GM23338 (cell line): Measurements from ENCODE around the gene NTRK3. TPM values are rescaled to one million over a fixed set of nuclear protein-coding genes. Genes with fewer than 3 reads are reported as not detected.

Source experiments
- ATAC-seq: fragments of 200-7000 bp; cut with Tn5 transposase; 3 replicates; pipeline ENCODE4 v1.9.1; 2020
- DNase-seq: peaks from one replicate; pipeline ENCODE4 v3.0.0-alpha.2; 2015; ENCODE audit warnings: low spot score
- H2AFZ ChIP-seq: fragments of 200-600 bp; sonication (generic); 2 replicates; pipeline ENCODE4 v1.8.0; 2016; ENCODE audit warnings: antibody characterized with exemption, mild to moderate bottlenecking, moderate library complexity
- H3F3A ChIP-seq: fragments of 200-600 bp; sonication (generic); replicated peaks from 2 replicates; pipeline ENCODE4 v1.8.0; 2017; ENCODE audit warnings: antibody characterized with exemption, mixed run types, low read depth
- H3K27ac ChIP-seq: fragments of 200-600 bp; sonication (generic); 2 replicates; pipeline ENCODE4 v1.6.1; 2016; ENCODE audit warnings: low read depth
- H3K27me3 ChIP-seq: fragments of 200-600 bp; sonication (generic); 2 replicates; pipeline ENCODE4 v1.8.0; 2016; ENCODE audit warnings: mild to moderate bottlenecking, mixed run types, moderate library complexity; ENCODE audit not compliant: insufficient read depth
- H3K36me3 ChIP-seq: fragments of 200-600 bp; sonication (generic); 2 replicates; pipeline ENCODE4 v1.8.0; 2016; ENCODE audit warnings: mild to moderate bottlenecking; ENCODE audit not compliant: insufficient read depth
- H3K4me1 ChIP-seq: fragments of 200-600 bp; sonication (generic); 2 replicates; pipeline ENCODE4 v1.8.0; 2016; ENCODE audit warnings: mild to moderate bottlenecking, moderate library complexity; ENCODE audit not compliant: insufficient read depth
- H3K4me2 ChIP-seq: fragments of 200-600 bp; sonication (generic); 2 replicates; pipeline ENCODE4 v1.7.1; 2017; ENCODE audit warnings: mixed run types
- H3K4me3 ChIP-seq: fragments of 200-600 bp; sonication (generic); 2 replicates; pipeline ENCODE4 v1.6.1; 2016; ENCODE audit warnings: mixed run types
- H3K79me2 ChIP-seq: fragments of 200-600 bp; sonication (generic); replicated peaks from 2 replicates; pipeline ENCODE4 v1.8.0; 2017; ENCODE audit warnings: mild to moderate bottlenecking; ENCODE audit not compliant: insufficient read depth
- H3K9me2 ChIP-seq: fragments of 200-600 bp; sonication (generic); 2 replicates; pipeline ENCODE4 v1.8.0; 2017; ENCODE audit not compliant: insufficient read depth
- H4K20me1 ChIP-seq: fragments of 200-600 bp; sonication (generic); replicated peaks from 2 replicates; pipeline ENCODE4 v1.8.0; 2017; ENCODE audit warnings: mild to moderate bottlenecking; ENCODE audit not compliant: insufficient read depth
- H3K27ac Mint-ChIP-seq: 2 replicates; pipeline ENCODE4 v1.8.0; 2020; ENCODE audit warnings: inconsistent platforms, mild to moderate bottlenecking, moderate library complexity, mixed read lengths
- H3K27me3 Mint-ChIP-seq: 3 replicates; pipeline ENCODE4 v1.8.0; 2022; ENCODE audit warnings: low read depth, mild to moderate bottlenecking, moderate library complexity, mixed read lengths, inconsistent platforms; ENCODE audit not compliant: insufficient read depth, poor library complexity
- H3K36me3 Mint-ChIP-seq: 3 replicates; pipeline ENCODE4 v1.8.0; 2021; ENCODE audit warnings: low read depth, mild to moderate bottlenecking, inconsistent platforms, moderate library complexity, mixed read lengths
- H3K4me1 Mint-ChIP-seq: 3 replicates; pipeline ENCODE4 v1.8.0; 2020; ENCODE audit warnings: mild to moderate bottlenecking, inconsistent platforms, mixed read lengths
- H3K4me3 Mint-ChIP-seq: 3 replicates; pipeline ENCODE4 v1.8.0; 2021; ENCODE audit warnings: moderate library complexity, mild to moderate bottlenecking, inconsistent platforms, mixed read lengths
- H3K9me3 Mint-ChIP-seq: 3 replicates; pipeline ENCODE4 v1.8.0; 2020; ENCODE audit warnings: moderate library complexity, mild to moderate bottlenecking, inconsistent platforms, mixed read lengths
- CREB1 ChIP-seq: fragments of 250-450 bp; sonication (Bioruptor Pico); IDR thresholded peaks from 2 replicates; pipeline ENCODE4 v1.5.0; 2020; ENCODE audit warnings: low read depth, mild to moderate bottlenecking, moderate library complexity
- CTCF ChIP-seq, 2 experiments: fragments of 200-600 bp in 1 of 2; sonication (generic) in 1 of 2; conservative IDR thresholded peaks; 2 replicates each; pipeline versions ENCODE4 v1.5.1 to v1.6.1; 2016 to 2017; ENCODE audit warnings: antibody characterized with exemption in 2 of 2, low read depth in 2 of 2, mild to moderate bottlenecking in 2 of 2, moderate library complexity in 1 of 2
- ETS1 ChIP-seq: IDR thresholded peaks from 2 replicates; pipeline ENCODE4 v1.6.1; 2016; ENCODE audit warnings: antibody characterized with exemption
- EZH2 ChIP-seq: fragments of 200-600 bp; sonication (generic); IDR thresholded peaks from one replicate; pipeline ENCODE4 v1.8.0; 2017; ENCODE audit warnings: antibody characterized with exemption, mild to moderate bottlenecking, low read depth; ENCODE audit not compliant: unreplicated experiment
- EZH2phosphoT487 ChIP-seq: fragments of 200-600 bp; sonication (generic); IDR thresholded peaks from one replicate; pipeline ENCODE4 v1.8.1; 2018; ENCODE audit warnings: antibody characterized with exemption; ENCODE audit not compliant: unreplicated experiment
- JUNB ChIP-seq: IDR thresholded peaks from one replicate; pipeline ENCODE4 v1.6.1; 2016; ENCODE audit warnings: antibody characterized with exemption; ENCODE audit not compliant: unreplicated experiment
- NANOG ChIP-seq: IDR thresholded peaks from 2 replicates; pipeline ENCODE4 v1.6.1; 2016; ENCODE audit warnings: antibody characterized with exemption, borderline replicate concordance
- POLR2AphosphoS5 ChIP-seq: IDR thresholded peaks from 2 replicates; pipeline ENCODE4 v1.6.1; 2016; ENCODE audit warnings: antibody characterized with exemption, low read depth
- STAT1 ChIP-seq: IDR thresholded peaks from one replicate; pipeline ENCODE4 v1.6.1; 2016; ENCODE audit warnings: antibody characterized with exemption; ENCODE audit not compliant: unreplicated experiment
- ZNF114 ChIP-seq: fragments of 250-450 bp; sonication (Bioruptor Pico); IDR thresholded peaks from 2 replicates; pipeline ENCODE4 v1.5.0; 2020; ENCODE audit warnings: mild to moderate bottlenecking, moderate library complexity
- ZNF331 ChIP-seq: fragments of 250-450 bp; sonication (Bioruptor Pico); IDR thresholded peaks from 2 replicates; pipeline ENCODE4 v1.5.0; 2020; ENCODE audit warnings: low read depth, mild to moderate bottlenecking, moderate library complexity
- ZNF462 ChIP-seq: fragments of 250-450 bp; sonication (Bioruptor Pico); IDR thresholded peaks from 2 replicates; pipeline ENCODE4 v1.5.0; 2020; ENCODE audit warnings: mild to moderate bottlenecking, moderate library complexity
- polyA plus RNA-seq: library from polyadenylated mRNA; unstranded; fragments of >200 nt; fragmentation: Nextera tagmentation; extraction: Ambion mirVana; gene quantifications from 2 replicates; pipeline ENCODE4 v1.2.1, GENCODE V29; 2016
- total RNA-seq: library from RNA; depleted of rRNA; stranded (reverse); fragments of >200 nt; shearing (Covaris generic); gene quantifications from 2 replicates; pipeline ENCODE4 v1.2.3, GENCODE V29; 2014
- TF ChIP-seq, protein P1 (sequence below): IDR thresholded peaks from one replicate; pipeline ENCODE4 v1.6.1; 2018; ENCODE audit warnings: antibody characterized with exemption; ENCODE audit not compliant: unreplicated experiment

The NTRK3 gene
- total and polyA plus RNA-seq, 2 experiments from 2014 or later, result 3.1 to 5.3 TPM

DNA sequence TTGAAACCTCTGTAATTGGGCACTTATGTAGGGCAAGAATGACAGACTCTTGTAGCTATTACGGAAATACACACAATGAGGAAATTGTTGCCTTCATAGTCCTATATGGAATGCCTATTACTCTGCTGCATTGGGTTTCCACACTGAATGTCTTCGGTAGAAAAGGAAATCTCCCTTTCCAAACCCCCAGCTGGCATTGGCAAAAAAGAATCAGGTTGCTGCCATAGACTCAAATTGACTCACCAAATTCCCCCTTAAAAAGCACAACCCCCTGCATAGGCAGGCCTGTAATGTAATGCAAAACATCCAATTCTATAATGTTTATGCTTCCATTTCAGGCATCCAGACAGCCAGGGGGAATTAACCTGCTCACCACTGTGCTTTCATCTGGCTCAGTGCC is 44.8 kb upstream of the NTRK3 start:
- Histone ChIP-seq H3K27me3 (no peaks in the 10 kb centered on the region), H3K9me2 (no peaks in the 10 kb centered on the region), H3K4me2 (no peak overlapping the region), H3F3A (no peaks in the 10 kb centered on the region), H3K36me3 (no peaks in the 10 kb centered on the region), H3K4me3 (no peak overlapping the region), H3K4me1 (peaks cover 5% of the 10 kb centered on the region; the same call in 1 of the 2 replicates), H3K27ac (no peak overlapping the region), H2AFZ (no peak overlapping the region), H3K79me2 (no peaks in the 10 kb centered on the region), H4K20me1 (no peaks in the 10 kb centered on the region)
- Mint-ChIP-seq H3K27ac (no peak overlapping the region), H3K4me1 (peaks cover 17% of the 10 kb centered on the region), H3K9me3 (no peaks in the 10 kb centered on the region), H3K27me3 (no peaks in the 10 kb centered on the region), H3K4me3 (no peak overlapping the region), H3K36me3 (no peaks in the 10 kb centered on the region)
- DNase-seq, result no peak
- TF ChIP-seq ETS1, result no peak
- no peak for TF ChIP-seq CTCF (conservative IDR thresholded peaks at IDR 0.05; ENCODE audit: low read depth in 2 of 2)
- no peak for TF ChIP-seq EZH2
- no peak for TF ChIP-seq CREB1 (CRISPR knock-in tag)
- TF ChIP-seq ZNF331 (CRISPR knock-in tag), result no peak
- no peak for TF ChIP-seq STAT1
- no peak for TF ChIP-seq ZNF114 (CRISPR knock-in tag)
- TF ChIP-seq, protein P1, sequence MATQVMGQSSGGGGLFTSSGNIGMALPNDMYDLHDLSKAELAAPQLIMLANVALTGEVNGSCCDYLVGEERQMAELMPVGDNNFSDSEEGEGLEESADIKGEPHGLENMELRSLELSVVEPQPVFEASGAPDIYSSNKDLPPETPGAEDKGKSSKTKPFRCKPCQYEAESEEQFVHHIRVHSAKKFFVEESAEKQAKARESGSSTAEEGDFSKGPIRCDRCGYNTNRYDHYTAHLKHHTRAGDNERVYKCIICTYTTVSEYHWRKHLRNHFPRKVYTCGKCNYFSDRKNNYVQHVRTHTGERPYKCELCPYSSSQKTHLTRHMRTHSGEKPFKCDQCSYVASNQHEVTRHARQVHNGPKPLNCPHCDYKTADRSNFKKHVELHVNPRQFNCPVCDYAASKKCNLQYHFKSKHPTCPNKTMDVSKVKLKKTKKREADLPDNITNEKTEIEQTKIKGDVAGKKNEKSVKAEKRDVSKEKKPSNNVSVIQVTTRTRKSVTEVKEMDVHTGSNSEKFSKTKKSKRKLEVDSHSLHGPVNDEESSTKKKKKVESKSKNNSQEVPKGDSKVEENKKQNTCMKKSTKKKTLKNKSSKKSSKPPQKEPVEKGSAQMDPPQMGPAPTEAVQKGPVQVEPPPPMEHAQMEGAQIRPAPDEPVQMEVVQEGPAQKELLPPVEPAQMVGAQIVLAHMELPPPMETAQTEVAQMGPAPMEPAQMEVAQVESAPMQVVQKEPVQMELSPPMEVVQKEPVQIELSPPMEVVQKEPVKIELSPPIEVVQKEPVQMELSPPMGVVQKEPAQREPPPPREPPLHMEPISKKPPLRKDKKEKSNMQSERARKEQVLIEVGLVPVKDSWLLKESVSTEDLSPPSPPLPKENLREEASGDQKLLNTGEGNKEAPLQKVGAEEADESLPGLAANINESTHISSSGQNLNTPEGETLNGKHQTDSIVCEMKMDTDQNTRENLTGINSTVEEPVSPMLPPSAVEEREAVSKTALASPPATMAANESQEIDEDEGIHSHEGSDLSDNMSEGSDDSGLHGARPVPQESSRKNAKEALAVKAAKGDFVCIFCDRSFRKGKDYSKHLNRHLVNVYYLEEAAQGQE, result no peak
- TF ChIP-seq POLR2AphosphoS5, result no peak
- TF ChIP-seq EZH2phosphoT487, result no peak
- TF ChIP-seq JUNB, result no peak
- TF ChIP-seq NANOG, result no peak
- no peak for TF ChIP-seq ZNF462 (CRISPR knock-in tag)
- ATAC-seq, result peak; percentile 35; the same call in 1 of the 3 replicates
